Brain pericyte (primary cell): ENCODE measurements around the gene NUP205.
"Not testable (repeated sequence)": the region's sequence is repeated elsewhere in the genome, so short reads cannot be mapped to it uniquely, and the experiment has no call there.

ENCODE experiments used
- DNase-seq: peaks from one replicate; pipeline ENCODE4 v3.0.0-alpha.2; 2012; ENCODE audit warnings: low read depth, low spot score

Gene NUP205

DNA sequence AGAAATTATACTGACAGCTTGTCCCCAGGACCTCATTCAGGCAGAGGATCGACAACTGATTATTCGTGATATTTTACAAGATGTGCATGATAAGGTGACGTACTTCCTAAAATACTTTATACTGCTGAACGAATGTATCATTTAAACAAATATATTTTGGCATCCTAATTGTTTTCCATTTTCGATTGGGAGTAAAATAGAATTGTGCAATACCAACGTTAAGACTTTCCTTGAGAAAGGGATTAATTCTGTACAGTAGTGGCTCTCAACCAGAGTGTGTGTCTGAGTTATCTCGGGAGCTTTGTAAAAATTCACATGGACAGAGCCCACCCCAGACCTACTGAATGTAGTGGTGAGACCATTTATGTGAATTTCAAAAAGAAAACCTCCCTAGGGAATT, 60.8 kb downstream of the NUP205 start:
- no peak for DNase-seq

DNA sequence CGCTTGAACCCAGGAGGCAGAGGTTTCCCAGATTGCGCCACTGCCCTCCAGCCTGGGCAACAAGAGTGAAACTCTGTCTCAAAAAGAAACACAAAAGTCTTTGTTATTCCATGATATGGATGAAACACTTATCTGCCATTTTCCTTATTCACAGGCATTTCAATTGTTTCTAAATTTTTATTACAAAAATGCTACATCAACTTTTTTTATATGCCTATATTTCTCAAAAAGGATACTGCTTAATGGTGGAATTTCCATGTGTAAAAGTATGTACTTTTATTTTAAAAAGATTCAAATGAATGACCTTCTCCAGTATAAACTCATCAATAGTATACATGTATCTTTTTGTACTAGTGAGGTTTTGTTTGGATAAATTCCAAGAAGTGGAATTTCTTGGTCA, 62.7 kb downstream of the NUP205 start:
- no peak for DNase-seq

DNA sequence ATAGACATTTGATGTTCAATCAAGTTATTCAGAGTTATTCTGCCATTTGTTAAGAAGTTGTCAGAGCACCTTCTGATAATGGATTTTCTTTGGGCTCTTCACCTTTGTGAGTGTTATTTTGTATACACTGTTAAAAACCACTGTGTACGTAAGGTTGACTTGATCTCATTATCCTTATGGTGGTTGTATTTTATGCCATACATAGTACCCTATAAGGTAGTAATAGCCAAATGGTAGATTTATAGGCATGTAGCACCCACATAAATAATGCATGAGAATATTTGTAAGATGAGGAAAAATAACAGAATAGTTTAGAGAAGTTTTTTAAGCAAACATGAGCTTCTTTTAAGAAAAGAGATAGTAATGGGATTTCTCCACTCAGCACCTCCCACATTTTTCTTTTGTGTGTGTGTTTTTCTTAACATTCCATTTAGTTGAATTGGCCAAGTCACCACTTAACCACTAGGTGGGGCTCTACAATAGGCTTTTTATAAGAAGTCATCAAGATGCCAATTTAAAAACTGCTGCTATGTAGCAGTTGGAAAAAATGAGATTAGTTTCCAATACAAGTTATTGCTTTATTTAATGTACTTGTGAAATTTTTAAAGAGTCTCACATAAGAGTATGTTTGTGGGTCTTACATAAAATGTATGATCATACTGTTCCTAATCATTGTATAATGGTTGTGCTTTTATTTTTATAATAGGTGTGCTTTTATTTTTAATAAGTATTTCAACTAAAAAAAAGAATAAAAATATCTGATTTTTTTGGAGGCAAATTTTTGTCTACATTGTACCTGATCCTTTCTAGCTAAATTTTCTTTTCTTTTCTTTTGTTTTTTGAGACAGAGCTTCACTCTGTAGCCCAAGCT, 63.5 kb downstream of the NUP205 start:
- peak; percentile 33 for DNase-seq

DNA sequence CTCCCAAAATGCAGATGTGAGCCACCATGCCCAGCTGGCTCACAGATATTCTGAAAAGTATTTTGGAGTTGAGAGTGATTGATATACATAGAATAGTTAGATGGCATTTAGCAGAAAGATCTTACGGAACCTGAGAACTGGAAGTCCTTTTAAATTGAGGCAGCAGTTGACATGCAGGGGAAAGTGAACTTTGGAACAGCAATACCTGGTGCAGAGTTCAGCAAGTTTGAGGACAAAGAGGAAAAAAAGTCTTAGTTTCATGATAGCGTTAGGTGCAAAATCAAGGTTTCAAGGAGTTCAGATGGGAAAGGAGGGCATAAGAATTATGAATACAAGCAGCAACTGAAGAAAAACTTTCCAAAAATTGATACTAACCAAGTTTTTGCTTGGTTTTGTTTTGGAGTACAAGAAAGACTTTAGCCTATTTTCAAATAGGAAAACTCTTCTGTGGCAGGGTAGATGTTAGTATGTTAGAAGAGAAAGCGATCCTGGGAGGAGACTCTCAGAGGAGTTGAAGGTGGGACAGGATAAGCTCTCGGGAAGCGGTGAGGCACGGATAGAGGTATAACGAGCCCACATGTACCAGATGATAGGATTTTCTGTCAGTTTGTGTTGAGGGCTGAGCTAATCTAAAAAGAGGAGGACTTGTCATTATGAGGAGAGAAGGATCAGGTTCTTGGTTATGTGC, 76.6 kb downstream of the NUP205 start:
- DNase-seq, result no peak

DNA sequence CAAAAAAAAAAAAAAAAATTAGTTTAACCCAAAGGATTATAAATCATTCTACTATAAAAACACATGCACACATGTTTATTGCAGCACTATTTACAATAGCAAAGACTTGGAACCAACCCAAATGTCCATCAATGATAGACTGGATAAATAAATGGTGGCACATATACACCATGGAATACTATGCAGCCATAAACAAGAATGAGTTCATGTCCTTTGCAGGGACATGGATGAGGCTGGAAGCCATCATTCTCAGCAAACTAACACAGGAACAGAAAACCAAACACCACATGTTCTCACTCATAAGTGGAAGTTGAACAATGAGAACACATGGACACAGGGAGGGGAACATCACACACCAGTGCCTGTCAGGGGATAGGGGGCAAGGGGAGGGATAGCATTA, 82.0 kb downstream of the NUP205 start:
- DNase-seq, result not testable (repeated sequence)

DNA sequence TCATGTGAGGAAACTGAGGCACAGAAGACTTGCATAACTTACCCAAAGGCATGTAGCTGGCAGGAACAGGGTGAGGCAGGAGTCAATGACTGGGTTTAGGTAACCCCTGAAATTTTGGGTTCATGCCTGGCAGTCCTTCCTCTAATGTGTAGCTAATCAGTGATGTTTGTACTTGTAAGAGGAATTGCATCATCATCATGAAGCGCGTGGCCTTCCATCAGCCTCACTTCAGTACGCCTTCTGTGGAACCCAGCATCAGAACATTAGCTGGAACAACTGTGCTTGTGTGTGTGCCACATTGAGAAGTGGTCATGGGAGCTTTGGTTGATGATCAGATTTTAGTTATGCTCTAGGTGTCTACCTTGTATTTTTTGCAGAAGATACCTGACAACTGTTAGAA, 86.4 kb downstream of the NUP205 start:
- DNase-seq, result no peak

DNA sequence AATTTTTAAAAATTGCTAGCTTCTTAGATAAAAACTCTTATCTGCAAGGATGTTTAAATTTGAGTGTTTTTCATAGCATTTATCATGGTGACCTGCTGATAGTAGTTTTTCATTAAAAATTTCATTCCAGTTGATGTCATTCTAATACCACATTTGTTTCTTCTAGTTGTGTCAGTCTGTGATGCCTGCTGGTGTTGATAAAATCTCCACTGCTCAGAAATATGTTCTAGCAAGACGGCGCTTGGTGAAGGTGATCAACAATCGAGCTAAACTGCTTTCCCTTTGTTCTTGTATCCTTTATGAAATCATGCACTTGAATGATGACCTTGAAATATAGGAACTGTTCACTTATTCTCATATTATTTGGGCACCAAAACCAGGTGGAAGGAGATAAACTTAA, 87.0 kb downstream of the NUP205 start:
- no peak for DNase-seq

DNA sequence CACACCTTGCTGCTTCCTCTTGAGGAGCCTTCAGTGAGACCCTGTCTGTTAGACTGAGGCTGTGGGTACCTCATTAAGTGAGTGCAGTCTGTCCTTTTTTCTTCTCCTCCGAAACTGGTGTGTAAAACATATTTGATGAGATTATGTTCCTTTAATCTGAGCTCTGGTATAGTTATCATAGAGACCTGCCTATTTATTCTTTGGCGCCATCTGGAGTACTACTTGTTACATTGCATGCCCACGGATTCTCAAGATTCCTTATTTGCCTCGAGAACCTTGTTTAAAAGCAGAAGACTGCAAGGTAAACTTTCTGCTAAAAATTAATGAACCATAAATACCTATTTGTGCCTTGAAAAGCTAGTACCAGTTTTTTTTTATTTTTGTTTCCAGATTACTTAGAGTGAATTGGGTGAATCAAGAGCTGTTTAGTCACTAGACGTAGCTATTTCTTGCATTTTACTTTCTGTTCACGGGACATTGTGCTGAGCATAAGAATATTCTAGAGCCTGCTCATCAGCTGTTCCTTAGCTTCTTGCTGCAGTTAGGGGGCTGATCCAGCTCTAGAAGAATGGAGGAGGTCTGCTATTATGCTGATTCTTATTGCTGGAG, 87.7 kb downstream of the NUP205 start:
- DNase-seq, result no peak

DNA sequence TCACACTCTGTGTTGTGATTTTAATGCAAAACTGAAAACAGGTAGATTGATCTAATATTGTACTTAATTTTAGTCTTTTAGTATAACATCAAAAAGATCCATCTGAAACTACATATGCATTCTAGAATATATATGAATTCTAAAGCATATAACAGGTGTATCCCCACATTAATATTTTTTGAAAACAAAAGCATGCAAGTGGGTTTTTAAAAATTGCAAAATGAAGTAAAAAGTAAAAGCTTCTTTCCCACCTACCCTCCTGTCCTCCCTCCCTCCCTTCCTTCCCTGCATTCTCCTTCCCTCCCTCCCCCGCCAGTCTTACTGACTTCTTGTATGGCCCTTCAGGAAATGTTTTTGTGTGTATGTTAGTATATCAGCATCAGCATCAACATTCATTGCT, 90.0 kb downstream of the NUP205 start:
- DNase-seq, result no peak

DNA sequence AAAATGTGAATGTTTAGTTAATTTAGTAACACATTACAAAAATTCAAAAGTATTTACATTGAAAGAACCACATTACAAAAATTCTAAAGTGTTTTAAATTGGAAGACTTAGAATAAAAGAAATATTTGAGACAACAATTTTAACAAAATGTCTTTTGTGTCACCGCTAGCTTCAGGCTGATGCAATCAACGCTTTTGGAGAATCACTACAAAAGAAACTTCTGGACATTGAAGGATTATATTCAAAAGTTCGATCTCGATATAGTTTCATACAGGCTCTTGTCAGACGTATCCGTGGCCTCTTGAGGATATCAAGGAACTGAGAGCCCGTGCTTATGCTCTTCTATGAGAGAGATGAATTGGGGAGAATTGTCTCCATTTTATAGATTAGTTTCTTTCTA, 90.5 kb downstream of the NUP205 start:
- no peak for DNase-seq

DNA sequence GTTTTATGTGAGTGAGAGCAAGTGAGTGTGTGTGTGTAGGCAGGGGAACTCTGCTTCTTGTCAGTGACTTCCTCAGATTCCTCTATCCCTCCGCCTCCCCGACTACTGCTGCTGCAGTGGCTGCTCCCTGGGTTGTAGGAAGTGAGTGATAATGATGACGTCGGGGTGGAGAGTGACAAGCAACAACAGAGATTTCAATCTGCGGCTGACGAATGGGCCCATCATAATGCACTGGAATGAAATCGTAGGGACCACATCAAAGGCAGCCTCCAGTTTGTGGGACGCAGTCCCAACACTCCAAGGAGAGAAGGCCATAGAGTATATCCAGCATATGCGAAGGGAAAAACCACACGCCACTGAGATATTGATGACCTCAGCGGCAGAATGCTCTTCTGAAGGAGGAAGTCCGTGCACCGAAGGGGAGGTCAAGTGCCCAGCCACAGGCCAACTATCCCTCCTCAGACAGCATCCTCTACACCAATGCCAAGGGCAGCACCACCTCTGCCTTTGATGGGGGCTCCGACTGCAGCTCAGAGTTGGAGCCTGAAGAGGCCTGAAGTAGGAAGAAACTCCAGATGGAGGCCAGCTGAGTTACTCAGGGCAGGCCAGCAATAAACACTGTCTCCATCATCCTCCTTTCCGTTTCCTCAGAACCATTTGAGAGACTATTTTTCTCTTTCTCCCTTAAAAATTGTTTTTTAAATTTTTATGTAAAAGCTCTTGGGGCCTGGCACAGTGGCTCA, 93.3 kb downstream of the NUP205 start:
- no peak for DNase-seq

DNA sequence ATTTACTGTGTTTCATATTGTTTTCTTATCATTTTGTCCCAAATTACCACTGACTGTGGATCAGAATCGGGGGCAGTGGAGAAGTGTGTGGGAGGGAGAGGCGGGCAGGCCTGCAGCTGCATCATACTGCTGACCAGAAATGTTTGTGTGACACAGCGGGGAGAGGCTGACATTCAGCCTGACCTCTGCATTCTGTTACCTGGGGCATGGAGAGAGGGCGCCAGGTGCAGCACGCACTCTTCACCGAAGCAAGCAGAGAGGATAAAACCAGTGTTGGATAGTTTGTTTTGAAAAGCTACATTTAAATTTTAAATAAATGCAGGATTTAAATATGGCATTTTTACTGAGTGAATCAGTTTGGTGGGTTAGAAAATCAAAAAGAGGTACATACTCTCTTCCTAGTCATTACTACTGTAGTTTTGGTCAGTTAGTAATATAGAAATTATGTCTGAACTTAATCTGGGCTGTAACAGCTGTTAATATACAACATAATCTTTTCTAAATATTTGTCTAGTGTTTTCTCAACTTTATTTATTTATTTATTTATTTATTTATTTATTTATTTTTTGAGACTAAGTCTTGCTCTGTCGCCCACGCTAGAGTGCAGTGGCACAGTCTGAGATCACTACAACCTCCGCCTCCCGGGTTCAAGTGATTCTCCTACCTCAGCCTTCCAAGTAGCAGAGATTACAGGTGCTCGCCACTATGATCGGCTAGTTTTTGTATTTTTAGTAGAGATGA, 95.8 kb downstream of the NUP205 start:
- DNase-seq, result peak; percentile 18

DNA sequence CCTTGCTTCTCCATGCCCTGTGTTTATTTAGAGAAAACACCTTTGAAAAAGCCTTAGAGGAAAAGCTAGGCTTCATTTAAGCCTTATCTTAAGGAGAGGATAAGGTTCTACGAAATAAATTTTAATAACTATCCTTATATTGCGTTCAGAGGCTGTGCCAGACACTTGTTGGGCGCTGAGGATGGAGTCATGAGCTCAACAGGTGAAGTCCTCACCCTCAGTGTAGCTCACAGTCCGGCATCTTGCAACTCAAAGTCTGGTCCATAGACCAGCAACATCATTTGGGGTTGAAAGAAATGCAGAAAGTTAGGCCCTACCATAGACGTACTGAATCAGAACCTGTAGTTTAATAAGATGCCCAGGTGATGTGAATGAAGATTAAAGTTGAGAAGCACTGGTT, 100.8 kb downstream of the NUP205 start:
- DNase-seq, result no peak

DNA sequence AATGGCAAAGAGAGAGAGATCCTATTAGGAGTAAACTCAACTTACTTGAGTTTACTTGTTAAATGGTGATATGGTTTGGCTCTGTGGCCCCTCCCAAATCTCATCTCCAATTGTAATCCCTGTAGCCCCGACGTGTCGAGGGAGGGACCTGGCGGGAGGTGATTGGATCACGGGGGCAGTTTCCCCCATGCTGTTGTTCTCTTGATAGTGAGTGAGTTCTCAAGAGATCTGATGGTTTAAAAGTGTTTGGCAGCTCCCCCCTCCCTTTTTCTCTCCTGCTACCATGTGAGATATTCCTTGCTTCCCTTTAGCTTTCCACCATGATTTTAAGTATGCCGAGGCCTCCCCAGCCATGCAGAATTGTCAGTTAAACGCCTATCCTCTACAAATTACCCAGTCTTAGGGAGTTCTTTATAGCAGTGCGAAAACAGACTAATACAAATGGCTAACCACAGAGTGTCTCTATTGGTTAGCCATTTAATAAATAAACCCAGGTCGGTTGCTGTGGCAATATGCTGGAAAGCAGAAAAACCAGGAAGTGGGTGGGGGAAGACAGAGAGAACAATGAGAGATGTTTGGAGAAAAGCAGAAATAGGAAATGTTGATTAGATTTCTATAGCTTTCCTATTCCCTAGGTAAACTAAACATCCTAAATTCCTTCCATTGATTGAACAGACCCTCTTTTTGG, 101.6 kb downstream of the NUP205 start:
- no peak for DNase-seq

DNA sequence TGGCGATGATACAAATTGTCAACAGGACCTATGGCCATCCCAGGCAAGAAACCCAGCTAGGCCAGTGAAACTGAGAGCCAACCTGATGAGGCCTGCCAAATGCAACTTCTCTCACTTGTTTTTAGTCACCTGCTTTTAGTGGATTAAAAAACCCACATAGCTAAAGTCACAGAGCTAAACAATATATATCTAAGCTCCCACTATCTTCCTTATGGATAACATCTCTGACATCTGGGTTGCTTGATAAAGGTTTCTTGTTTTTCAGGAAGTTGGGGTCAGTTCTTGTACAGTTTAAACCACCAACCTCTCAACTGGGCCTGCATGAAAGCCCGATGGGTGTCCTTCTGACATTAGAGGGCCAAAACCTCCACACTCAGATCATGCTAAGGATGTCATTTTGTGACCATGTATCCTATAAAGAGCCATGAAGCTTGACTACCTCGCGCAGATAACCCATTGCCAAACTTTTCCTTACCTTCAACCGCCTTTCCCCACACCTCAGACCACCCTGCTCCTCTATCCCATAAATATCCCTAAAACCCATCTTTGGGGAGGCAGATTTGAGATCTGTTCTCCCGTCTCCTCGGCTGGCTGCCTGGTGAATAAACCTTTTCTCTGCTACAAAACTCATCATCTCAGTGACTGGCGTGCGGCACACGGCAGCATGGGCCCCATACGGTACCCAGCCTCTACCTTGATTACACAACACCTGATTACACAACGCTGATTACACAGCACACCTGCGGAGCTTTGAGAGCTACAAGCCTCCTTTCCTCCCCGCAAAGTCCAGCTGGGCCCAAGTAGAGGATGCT, 103.8 kb downstream of the NUP205 start:
- no peak for DNase-seq

DNA sequence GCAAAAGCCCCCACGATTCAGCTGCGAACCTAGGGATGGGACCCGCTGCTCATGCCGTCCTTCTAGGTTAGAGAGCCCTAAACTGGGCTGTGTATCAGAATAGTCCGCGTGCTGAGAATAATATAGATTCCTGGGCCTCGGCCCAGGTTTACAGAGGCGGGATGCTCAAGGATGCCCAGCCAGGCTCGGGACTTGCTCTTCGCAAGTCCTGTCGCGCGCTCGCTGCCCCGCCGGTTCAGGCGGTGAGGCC, 104.3 kb downstream of the NUP205 start:
- no peak for DNase-seq

DNA sequence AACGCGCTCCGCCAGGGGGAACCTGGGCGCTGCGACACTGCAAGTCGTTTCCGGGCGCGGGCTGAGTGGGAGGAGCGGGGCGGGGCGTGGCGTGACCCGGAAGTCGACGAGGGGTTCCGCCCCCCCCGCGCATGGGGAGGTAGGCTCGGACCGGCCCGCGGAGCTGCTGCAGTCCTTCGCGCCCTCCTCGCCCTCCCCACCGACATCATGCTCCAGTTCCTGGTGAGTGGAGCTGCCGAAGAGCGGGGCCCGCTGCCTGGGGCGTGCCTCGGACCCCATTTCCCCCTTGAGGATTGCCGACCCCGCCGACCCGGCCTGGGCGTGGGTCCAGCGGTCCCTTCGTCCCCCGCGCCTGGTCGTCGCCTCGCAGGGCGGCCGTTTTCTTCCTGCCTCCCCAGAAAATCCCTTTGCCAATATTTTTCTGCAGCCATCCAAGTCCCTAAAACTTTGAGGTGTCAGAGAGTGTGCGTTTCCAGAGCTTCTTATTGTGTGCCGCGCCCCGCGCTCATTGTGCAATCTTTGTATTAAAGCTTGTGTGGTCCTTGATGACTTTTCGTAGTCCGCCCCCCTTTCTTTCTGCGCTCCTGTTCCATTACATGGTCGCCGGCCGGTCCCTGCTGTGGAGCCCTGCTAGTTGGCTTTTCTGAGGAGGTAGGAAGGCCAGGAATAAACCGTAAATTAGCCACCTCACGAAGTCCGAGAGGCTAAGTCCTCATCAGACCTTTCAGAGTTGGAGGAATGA, 104.8 kb downstream of the NUP205 start, which contains the start of gene STMP1:
TSS of gene STMP1 (plus strand) at position 142 of the 742 bp plus-strand sequence.
- DNase-seq, result peak; percentile 82

DNA sequence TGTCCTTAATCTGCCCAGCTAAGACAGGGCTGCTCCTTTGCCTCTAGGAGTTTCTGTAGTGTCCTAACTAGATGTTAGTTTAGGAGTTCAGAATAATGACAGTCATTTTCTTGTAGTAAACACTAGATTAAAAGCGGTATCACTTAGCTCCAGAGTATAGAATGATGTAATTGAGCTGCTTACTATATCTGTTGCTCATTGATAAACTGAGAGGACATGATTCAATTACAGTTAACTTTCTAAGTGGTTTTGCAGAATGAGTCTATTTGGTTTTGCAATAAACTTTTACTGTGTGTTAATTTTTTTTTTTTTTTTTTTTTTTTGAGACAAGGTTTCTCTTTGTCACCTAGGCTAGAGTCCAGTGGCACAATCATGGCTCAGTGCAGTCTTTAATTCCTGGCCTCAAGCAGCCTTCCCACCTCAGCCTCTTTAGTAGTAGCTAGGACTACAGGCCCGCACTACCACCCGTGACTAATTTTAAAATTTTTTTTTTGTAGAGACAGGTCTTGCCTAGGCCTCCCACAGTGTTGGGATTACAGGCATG, 106.4 kb downstream of the NUP205 start:
- DNase-seq, result no peak

DNA sequence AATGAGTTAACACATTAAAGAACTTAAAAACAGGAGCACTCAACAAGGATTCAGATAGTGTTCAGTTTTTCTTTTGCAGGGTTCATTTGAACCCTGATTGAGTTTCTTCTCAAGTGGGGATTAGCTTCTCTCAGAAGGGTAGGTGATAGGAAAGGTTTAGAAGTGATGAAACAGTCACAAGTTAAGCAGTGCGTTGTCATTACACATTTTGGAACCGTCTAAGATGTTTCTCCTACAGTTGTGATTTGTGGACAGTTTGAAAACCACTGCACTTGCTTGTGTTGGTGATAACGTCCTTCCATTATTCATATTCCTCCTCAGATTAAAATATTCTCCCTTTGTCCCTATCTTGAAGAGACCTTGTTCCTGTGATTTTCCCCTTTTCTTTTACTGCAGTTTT, 107.3 kb downstream of the NUP205 start:
- no peak for DNase-seq
